ENCODE results near the gene SV2C.

GRCh38 chr5:76250463-76250862 lies 167.3 kb downstream of the SV2C start:
- TF ChIP-seq, protein P1, sequence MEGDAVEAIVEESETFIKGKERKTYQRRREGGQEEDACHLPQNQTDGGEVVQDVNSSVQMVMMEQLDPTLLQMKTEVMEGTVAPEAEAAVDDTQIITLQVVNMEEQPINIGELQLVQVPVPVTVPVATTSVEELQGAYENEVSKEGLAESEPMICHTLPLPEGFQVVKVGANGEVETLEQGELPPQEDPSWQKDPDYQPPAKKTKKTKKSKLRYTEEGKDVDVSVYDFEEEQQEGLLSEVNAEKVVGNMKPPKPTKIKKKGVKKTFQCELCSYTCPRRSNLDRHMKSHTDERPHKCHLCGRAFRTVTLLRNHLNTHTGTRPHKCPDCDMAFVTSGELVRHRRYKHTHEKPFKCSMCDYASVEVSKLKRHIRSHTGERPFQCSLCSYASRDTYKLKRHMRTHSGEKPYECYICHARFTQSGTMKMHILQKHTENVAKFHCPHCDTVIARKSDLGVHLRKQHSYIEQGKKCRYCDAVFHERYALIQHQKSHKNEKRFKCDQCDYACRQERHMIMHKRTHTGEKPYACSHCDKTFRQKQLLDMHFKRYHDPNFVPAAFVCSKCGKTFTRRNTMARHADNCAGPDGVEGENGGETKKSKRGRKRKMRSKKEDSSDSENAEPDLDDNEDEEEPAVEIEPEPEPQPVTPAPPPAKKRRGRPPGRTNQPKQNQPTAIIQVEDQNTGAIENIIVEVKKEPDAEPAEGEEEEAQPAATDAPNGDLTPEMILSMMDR (IDR thresholded peaks at IDR 0.05) = no peak
- TF ChIP-seq POLR2A (IDR thresholded peaks at IDR 0.05) = no peak
